Neural cell (in vitro differentiated cells): ENCODE data around the gene TSPOAP1. TPM values are rescaled to one million over a fixed set of nuclear protein-coding genes. Genes with fewer than 3 reads are reported as not detected.

Source experiments
- H2AFZ ChIP-seq: fragments of 200-600, 300-800 bp; sonication (generic), shearing (Covaris generic); 2 replicates; pipeline ENCODE4 v1.6.0; 2014; ENCODE audit warnings: low read depth, mild to moderate bottlenecking, antibody characterized with exemption, low read length, moderate library complexity
- H3F3A ChIP-seq: fragments of 200-600 bp; shearing (Covaris generic); 2 replicates; pipeline ENCODE4 v1.6.1; 2016; ENCODE audit warnings: mild to moderate bottlenecking, moderate library complexity, mixed read lengths, antibody characterized with exemption, low read length; ENCODE audit not compliant: insufficient read depth, poor library complexity, severe bottlenecking
- H3K27ac ChIP-seq: fragments of 200-600, 300-800 bp; sonication (generic), shearing (Covaris generic); 2 replicates; pipeline ENCODE4 v1.5.1; 2014; ENCODE audit warnings: mild to moderate bottlenecking, low read length, moderate library complexity
- H3K27me3 ChIP-seq: fragments of 300-800, 200-600 bp; sonication (generic), shearing (Covaris generic); 2 replicates; pipeline ENCODE4 v1.6.0; 2014; ENCODE audit warnings: mild to moderate bottlenecking, low read depth, low read length, moderate library complexity; ENCODE audit not compliant: insufficient read depth
- H3K36me3 ChIP-seq: fragments of 300-800, 200-600 bp; sonication (generic), shearing (Covaris generic); 2 replicates; pipeline ENCODE4 v1.5.1; 2014; ENCODE audit warnings: mild to moderate bottlenecking, antibody characterized with exemption, low read length, moderate library complexity; ENCODE audit not compliant: insufficient read depth
- H3K4me2 ChIP-seq: fragments of 300-800, 200-600 bp; sonication (generic), shearing (Covaris generic); 2 replicates; pipeline ENCODE4 v1.6.0; 2014; ENCODE audit warnings: mild to moderate bottlenecking, low read length
- H3K4me3 ChIP-seq: fragments of 300-800, 200-600 bp; sonication (generic), shearing (Covaris generic); 2 replicates; pipeline ENCODE4 v1.5.1; 2014; ENCODE audit warnings: mild to moderate bottlenecking, low read length, moderate library complexity
- H3K79me2 ChIP-seq: fragments of 200-600 bp; shearing (Covaris generic); replicated peaks from 2 replicates; pipeline ENCODE4 v1.6.0; 2014; ENCODE audit warnings: mild to moderate bottlenecking, low read length, moderate library complexity; ENCODE audit not compliant: insufficient read depth
- H3K9ac ChIP-seq: fragments of 300-800, 200-600 bp; sonication (generic), shearing (Covaris generic); 2 replicates; pipeline ENCODE4 v1.6.1; 2016; ENCODE audit warnings: mild to moderate bottlenecking, low read length, mixed read lengths
- H3K9me2 ChIP-seq: fragments of 200-600 bp; shearing (Covaris generic); 2 replicates; pipeline ENCODE4 v1.6.1; 2016; ENCODE audit warnings: mild to moderate bottlenecking, low read length, mixed read lengths; ENCODE audit not compliant: insufficient read depth
- H3K9me3 ChIP-seq: fragments of 200-600, 300-800 bp; sonication (generic), shearing (Covaris generic); 2 replicates; pipeline ENCODE4 v1.6.1; 2016; ENCODE audit warnings: mild to moderate bottlenecking, mixed run types, low read length, moderate library complexity, mixed read lengths
- H4K20me1 ChIP-seq: fragments of 200-600 bp; shearing (Covaris generic); 2 replicates; pipeline ENCODE4 v1.6.1; 2016; ENCODE audit warnings: mild to moderate bottlenecking, mixed run types; ENCODE audit not compliant: insufficient read depth
- CTCF ChIP-seq: fragments of 450-650 bp; IDR thresholded peaks from 2 replicates; pipeline ENCODE4 v1.5.1; 2014; ENCODE audit warnings: antibody characterized with exemption, mild to moderate bottlenecking, moderate library complexity; ENCODE audit not compliant: poor library complexity, severe bottlenecking
- EP300 ChIP-seq: fragments of 450-650 bp; conservative IDR thresholded peaks from 2 replicates; pipeline ENCODE4 v1.6.1; 2014; ENCODE audit warnings: antibody characterized with exemption, mild to moderate bottlenecking, moderate library complexity; ENCODE audit not compliant: poor library complexity, severe bottlenecking
- EZH2 ChIP-seq: fragments of 200-600, 300-800 bp; shearing (Covaris generic), sonication (generic); IDR thresholded peaks from 2 replicates; pipeline ENCODE4 v1.6.1; 2014; ENCODE audit warnings: antibody characterized with exemption, low read length, borderline replicate concordance, mild to moderate bottlenecking; ENCODE audit not compliant: insufficient read depth, poor library complexity, severe bottlenecking
- MXI1 ChIP-seq: fragments of 450-650 bp; conservative IDR thresholded peaks from 2 replicates; pipeline ENCODE4 v1.6.1; 2014; ENCODE audit warnings: antibody characterized with exemption, mild to moderate bottlenecking; ENCODE audit not compliant: poor library complexity, severe bottlenecking
- POLR2AphosphoS5 ChIP-seq: IDR thresholded peaks from 2 replicates; pipeline ENCODE4 v1.6.1; 2012
- RAD21 ChIP-seq: fragments of 450-650 bp; conservative IDR thresholded peaks from 2 replicates; pipeline ENCODE4 v1.6.1; 2014; ENCODE audit warnings: antibody characterized with exemption, mild to moderate bottlenecking, moderate library complexity
- REST ChIP-seq: IDR thresholded peaks from 2 replicates; pipeline ENCODE4 v1.6.1; 2012; ENCODE audit warnings: borderline replicate concordance
- SMC3 ChIP-seq: fragments of 450-650 bp; conservative IDR thresholded peaks from 2 replicates; pipeline ENCODE4 v1.6.1; 2014; ENCODE audit warnings: antibody characterized with exemption, mild to moderate bottlenecking, moderate library complexity; ENCODE audit not compliant: poor library complexity
- TAF1 ChIP-seq: IDR thresholded peaks from 2 replicates; pipeline ENCODE4 v1.6.1; 2012; ENCODE audit warnings: low read depth
- polyA plus RNA-seq: library from polyadenylated mRNA; depleted of rRNA; stranded (reverse); fragments of >200 nt; gene quantifications from 2 replicates; pipeline ENCODE4 v1.2.3, GENCODE V29; 2014

TSPOAP1 gene
- polyA plus RNA-seq, 1 donor from 2014 or later, result 103 TPM

GRCh38 chr17:58340405-58340876 is 11.8 kb upstream of the TSPOAP1 start:
- H3K27ac ChIP-seq, result no peak overlapping the region
- no peaks in the 10 kb centered on the region for H3F3A ChIP-seq

DNA sequence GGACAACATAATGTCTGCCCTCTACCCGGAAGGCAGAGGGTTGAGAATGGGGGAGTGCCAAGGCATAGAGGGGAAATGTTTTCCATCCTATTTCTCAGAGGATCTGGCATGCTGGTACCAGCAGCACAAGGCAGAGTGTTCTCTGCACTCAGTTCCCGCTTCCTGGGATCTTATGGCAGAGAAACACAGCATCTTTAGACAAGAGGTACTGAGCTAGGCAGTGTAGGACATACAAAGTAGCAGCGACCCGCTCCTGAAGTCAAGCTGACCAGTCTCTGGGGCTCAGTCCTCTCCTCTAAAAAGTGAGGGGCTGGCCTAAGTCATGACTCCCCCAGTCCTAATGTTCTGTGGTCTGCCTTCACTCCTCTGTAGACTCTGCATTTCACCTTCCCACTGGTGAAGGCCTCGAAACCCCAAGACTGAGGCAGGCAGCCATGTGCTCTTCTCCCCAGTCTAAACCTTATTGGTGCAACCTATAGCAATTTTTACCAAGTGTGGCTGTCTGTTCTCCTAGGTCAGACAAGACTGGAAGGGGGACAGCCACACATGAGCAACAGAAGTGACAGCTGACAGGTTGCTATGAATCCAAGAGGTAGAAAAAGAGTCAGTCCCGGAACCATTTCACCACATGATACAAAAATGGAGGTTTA is 11.3 kb upstream of the TSPOAP1 start:
- no peaks in the 10 kb centered on the region for H3K36me3 ChIP-seq
- H3K27me3 ChIP-seq, result no peaks in the 10 kb centered on the region
- H3K9me3 ChIP-seq, result no peaks in the 10 kb centered on the region
- no peaks in the 10 kb centered on the region for H3F3A ChIP-seq
- H4K20me1 ChIP-seq, result no peaks in the 10 kb centered on the region
- H3K9ac ChIP-seq, result no peak overlapping the region
- no peaks in the 10 kb centered on the region for H3K79me2 ChIP-seq
- no peak overlapping the region for H2AFZ ChIP-seq
- H3K9me2 ChIP-seq, result no peaks in the 10 kb centered on the region
- H3K4me3 ChIP-seq, result no peak overlapping the region
- H3K4me2 ChIP-seq, result no peak overlapping the region
- no peak overlapping the region for H3K27ac ChIP-seq
- TF ChIP-seq SMC3, result no peak
- TF ChIP-seq RAD21, result no peak
- TF ChIP-seq CTCF, result no peak
- TF ChIP-seq EP300, result no peak
- no peak for TF ChIP-seq EZH2
- TF ChIP-seq MXI1, result no peak
- TF ChIP-seq POLR2AphosphoS5, result no peak

More at GRCh38 chr17:58340405-58340876, 11.8 kb upstream of the TSPOAP1 start:
- H3K9me3 ChIP-seq, result no peaks in the 10 kb centered on the region
- H3K9ac ChIP-seq, result no peak overlapping the region
- no peaks in the 10 kb centered on the region for H3K79me2 ChIP-seq
- no peak overlapping the region for H3K4me3 ChIP-seq
- TF ChIP-seq POLR2AphosphoS5 (no peak), TAF1 (no peak), RAD21 (no peak), SMC3 (no peak), REST (no peak), EP300 (no peak), MXI1 (no peak), EZH2 (no peak), CTCF (no peak)
- no peaks in the 10 kb centered on the region for H4K20me1 ChIP-seq
- no peak overlapping the region for H2AFZ ChIP-seq
- H3K9me2 ChIP-seq, result no peaks in the 10 kb centered on the region
- H3K27me3 ChIP-seq, result no peaks in the 10 kb centered on the region
- no peak overlapping the region for H3K4me2 ChIP-seq
- H3K36me3 ChIP-seq, result no peaks in the 10 kb centered on the region
